Kidney (tissue), 14 donors: Measurements from ENCODE around the gene DCTN2. TPM values are rescaled to one million over a fixed set of nuclear protein-coding genes. Genes with fewer than 3 reads are reported as not detected.
A peak's percentile ranks its signal among the peaks of the same experiment; 100 is the strongest.
"Not testable (repeated sequence)": the region's sequence is repeated elsewhere in the genome, so short reads cannot be mapped to it uniquely, and the experiment has no call there.

Experiments
- DNase-seq, 5 donors: peaks; one replicate each; pipeline ENCODE4 v3.0.0-alpha.2; 2013 to 2020
- FAIRE-seq: peaks from 2 replicates; lab custom pipeline; 2012; peaks lifted over from hg19 to GRCh38; lab: Jason Lieb, UNC
- H3K27ac ChIP-seq, 2 donors: one replicate each; pipeline ENCODE4 v1.7.0; 2013; ENCODE audit warnings: low read depth in 2 of 2, low read length in 2 of 2, inconsistent platforms in 1 of 2
- H3K27me3 ChIP-seq: one replicate; pipeline ENCODE4 v1.7.1; 2013; ENCODE audit warnings: low read length, inconsistent platforms; ENCODE audit not compliant: control insufficient read depth, insufficient read depth
- H3K36me3 ChIP-seq, 3 donors: one replicate each; pipeline versions ENCODE4 v1.7.0 to v1.7.1; 2013; ENCODE audit warnings: low read length in 3 of 3, control low read depth in 1 of 3, inconsistent platforms in 1 of 3; ENCODE audit not compliant: insufficient read depth in 3 of 3, control insufficient read depth in 2 of 3
- H3K4me1 ChIP-seq, 3 donors: one replicate each; pipeline versions ENCODE4 v1.7.0 to v1.7.1; 2013; ENCODE audit warnings: low read length in 3 of 3, inconsistent platforms in 1 of 3, low read depth in 1 of 3; ENCODE audit not compliant: control insufficient read depth in 2 of 3, insufficient read depth in 2 of 3
- H3K4me3 ChIP-seq, 3 donors: one replicate each; pipeline versions ENCODE4 v1.7.0 to v1.8.1; 2013; ENCODE audit warnings: low read length in 3 of 3, control low read depth in 1 of 3, inconsistent platforms in 1 of 3
- H3K9ac ChIP-seq, 3 donors: one replicate each; pipeline versions ENCODE4 v1.7.0 to v1.7.1; 2013; ENCODE audit warnings: low read length in 3 of 3, control low read depth in 1 of 3, inconsistent platforms in 1 of 3
- H3K9me3 ChIP-seq, 3 donors: one replicate each; pipeline versions ENCODE4 v1.7.0 to v1.7.1; 2013; ENCODE audit warnings: low read length in 3 of 3, control low read depth in 1 of 3, inconsistent platforms in 1 of 3; ENCODE audit not compliant: control insufficient read depth in 2 of 3, insufficient read depth in 1 of 3
- CTCF ChIP-seq: IDR thresholded peaks from 3 replicates; pipeline ENCODE4 v1.5.1; 2012; ENCODE audit warnings: mild to moderate bottlenecking, moderate library complexity, borderline replicate concordance; ENCODE audit not compliant: insufficient read depth; ENCODE audit errors: extremely low read depth
- intact Hi-C: fragments of 100-400 bp; cut with DNase I; formaldehyde crosslinking; loops from one replicate; pipeline ENCODE4 v1.11.1; 2022
- polyA plus RNA-seq: library from polyadenylated mRNA; stranded (reverse); fragments of 350-450 nt; fragmentation: Illumina TruSeq; extraction: RNeasy Lipid Tissue Mini Kit (QIAGEN cat#74804); gene quantifications from one replicate; pipeline ENCODE4 v1.2.3, GENCODE V29; 2014; ENCODE audit warnings: low read depth, low replicate concordance; ENCODE audit not compliant: insufficient read depth
- total RNA-seq: library from RNA; stranded (reverse); fragmentation: NEBNext Ultra II Directional; extraction: Animal tissue kit (Norgen Biotek cat#: 25700); gene quantifications from one replicate; pipeline ENCODE4 v1.2.1, GENCODE V29; 2021
- donor health status: control.
- donor health status: control.
- donor health status: control.
- donor health status: control.
- donor health status: control.
- donor health status: DM: yes; HTN: yes; CAD: no.
- donor health status: Normal renal cell carcinoma (clear cell type).

The DCTN2 gene
- total and polyA plus RNA-seq, 2 donors from 2014 or later = 110 to 133 TPM

- H3K36me3 ChIP-seq = no peaks in the 10 kb centered on the region
- intact Hi-C loops = no loop called here
- DNase-seq (no peak), FAIRE-seq (no peak)
- H3K27ac ChIP-seq = peak overlapping the region; percentile 67 to 84
- peak overlapping the region in 2 of 3 donors; percentile 29 to 62 for H3K9ac ChIP-seq
- peak overlapping the region; percentile 69 to 85 (median 78) for H3K4me3 ChIP-seq
- H3K4me1 ChIP-seq = peaks cover 0 to 7% (median 0%) of the 10 kb centered on the region in 3 donors
- no peaks in the 10 kb centered on the region for H3K9me3 ChIP-seq
- H3K27me3 ChIP-seq = no peaks in the 10 kb centered on the region
- TF ChIP-seq CTCF = no peak
Measured at GRCh38 chr12:57590479-57590863, 43.5 kb upstream of the DCTN2 start.

- intact Hi-C loops, H3K4me3 ChIP-seq, FAIRE-seq: not testable (repeated sequence)
Measured at GRCh38 chr12:57588951-57589610, 42.1 kb upstream of the DCTN2 start.

GRCh38 chr12:57586832-57587429, 39.9 kb upstream of the DCTN2 start:
- Histone ChIP-seq H3K9me3 (no peaks in the 10 kb centered on the region), H3K36me3 (no peaks in the 10 kb centered on the region), H3K27ac (no peak overlapping the region), H3K4me3 (no peak overlapping the region), H3K4me1 (peaks cover 0 to 5% (median 0%) of the 10 kb centered on the region in 3 donors), H3K27me3 (no peaks in the 10 kb centered on the region), H3K9ac (no peak overlapping the region)
- DNase-seq = no peak
- no peak for FAIRE-seq
- intact Hi-C loops = no loop called here
- TF ChIP-seq CTCF = no peak

More at GRCh38 chr12:57588951-57589610, 42.1 kb upstream of the DCTN2 start:
- peak in 4 of 5 donors; percentile 21 to 52 (median 36) for DNase-seq
- not testable (repeated sequence) for H3K27me3 ChIP-seq, H3K27ac ChIP-seq, H3K4me1 ChIP-seq, H3K9ac ChIP-seq, H3K9me3 ChIP-seq, H3K36me3 ChIP-seq

- H3K4me3 ChIP-seq = no peak overlapping the region
- no peak for FAIRE-seq
- DNase-seq = no peak
- no peaks in the 10 kb centered on the region for H3K9me3 ChIP-seq
- H3K27me3 ChIP-seq = no peaks in the 10 kb centered on the region
- no peak for TF ChIP-seq CTCF
- H3K27ac ChIP-seq = no peak overlapping the region
- intact Hi-C loops = no loop called here
- H3K36me3 ChIP-seq = no peaks in the 10 kb centered on the region
- H3K9ac ChIP-seq = no peak overlapping the region
- H3K4me1 ChIP-seq = peaks cover 0 to 4% (median 0%) of the 10 kb centered on the region in 3 donors
Measured at GRCh38 chr12:57586128-57586527, 39.1 kb upstream of the DCTN2 start.
